ENCODE results near the gene DDX42.
"Not testable (repeated sequence)": the region's sequence is repeated elsewhere in the genome, so short reads cannot be mapped to it uniquely, and the experiment has no call there.

DDX42 gene

DNA sequence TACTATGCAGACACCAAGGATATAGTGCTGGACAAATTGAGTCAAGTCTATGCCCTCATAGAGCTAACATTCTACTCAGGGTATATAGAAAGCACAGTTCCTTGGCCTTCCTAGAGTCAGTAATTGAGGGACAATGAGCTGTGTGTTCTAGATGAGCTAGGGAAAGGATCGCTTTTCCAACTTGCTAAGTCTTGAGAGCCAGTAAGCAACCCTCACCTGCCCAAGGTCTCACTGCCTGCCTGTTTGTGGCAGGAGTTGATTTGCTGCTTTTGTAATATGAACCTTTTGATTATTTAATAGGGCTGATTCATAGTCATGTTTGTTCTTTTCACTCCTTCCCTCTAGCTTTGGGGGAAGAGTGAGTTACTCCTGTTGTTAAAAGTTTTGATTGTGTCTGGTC is 6.5 kb downstream of the DDX42 start:
- Histone ChIP-seq H3K27ac (ENCODE audit: low read length) (no peak overlapping the region), H3K27me3 (ENCODE audit: control insufficient read depth in 1 of 2, insufficient read depth in 2 of 2, low read length in 2 of 2) (no peaks in the 10 kb centered on the region), H3K9ac (ENCODE audit: low read length in 2 of 2) (no peak overlapping the region), H3K36me3 (ENCODE audit: control insufficient read depth in 2 of 2, insufficient read depth in 2 of 2, low read length in 2 of 2) (peaks cover 2 to 10% of the 10 kb centered on the region in 2 donors), H3K4me3 (ENCODE audit: low read length in 2 of 2) (no peak overlapping the region), H3K9me3 (ENCODE audit: control insufficient read depth in 2 of 2, low read length in 2 of 2) (no peaks in the 10 kb centered on the region), H3K4me1 (ENCODE audit: control insufficient read depth, insufficient read depth, low read length) (peaks cover 11% of the 10 kb centered on the region)

DNA sequence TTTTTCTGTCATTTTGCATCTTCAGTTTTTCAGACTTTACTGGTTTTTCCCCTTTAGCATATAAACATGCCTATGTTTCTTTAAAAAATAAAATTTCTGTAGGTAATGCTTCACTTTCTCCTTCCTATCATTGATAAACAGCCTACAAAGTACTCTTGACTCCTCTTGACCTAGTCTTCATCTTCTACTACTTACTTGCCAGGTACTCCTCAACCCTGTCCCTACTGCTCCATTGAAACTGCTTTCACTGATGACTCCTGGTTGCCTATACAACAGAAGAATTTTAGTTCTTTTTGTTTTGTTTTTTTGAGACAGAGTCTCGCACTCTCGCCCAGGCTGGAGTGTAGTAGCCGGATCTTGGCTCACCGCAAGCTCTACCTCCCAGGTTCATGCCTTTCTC is 7.0 kb downstream of the DDX42 start:
- Histone ChIP-seq H3K9me3 (ENCODE audit: control insufficient read depth in 2 of 2, low read length in 2 of 2) (no peaks in the 10 kb centered on the region), H3K9ac (ENCODE audit: low read length in 2 of 2) (no peak overlapping the region), H3K4me1 (ENCODE audit: control insufficient read depth, insufficient read depth, low read length) (peaks cover 6% of the 10 kb centered on the region), H3K27me3 (ENCODE audit: control insufficient read depth in 1 of 2, insufficient read depth in 2 of 2, low read length in 2 of 2) (no peaks in the 10 kb centered on the region), H3K4me3 (ENCODE audit: low read length in 2 of 2) (no peak overlapping the region), H3K27ac (ENCODE audit: low read length) (no peak overlapping the region), H3K36me3 (ENCODE audit: control insufficient read depth in 2 of 2, insufficient read depth in 2 of 2, low read length in 2 of 2) (peaks cover 2 to 10% of the 10 kb centered on the region in 2 donors)

DNA sequence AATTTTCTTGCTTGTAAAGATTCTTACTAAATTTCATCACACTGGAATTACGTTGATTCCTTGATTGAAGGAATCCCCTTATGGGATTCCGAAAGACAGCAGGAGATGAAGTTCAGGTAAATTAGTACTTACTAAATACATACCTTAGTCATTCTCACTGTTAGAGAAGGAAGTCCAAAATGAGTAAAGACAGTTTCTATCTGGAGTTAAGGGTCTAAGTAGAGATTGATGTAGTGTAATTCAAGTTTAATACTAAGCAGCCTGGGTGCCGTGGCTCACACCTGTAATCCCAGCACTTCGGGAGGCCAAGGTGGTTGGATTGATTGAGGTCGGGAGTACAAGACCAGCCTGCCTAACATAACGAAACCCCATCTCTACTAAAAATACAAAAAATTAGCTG is 9.6 kb downstream of the DDX42 start:
- no peak overlapping the region for H3K4me3 ChIP-seq (ENCODE audit: low read length in 2 of 2)
- H3K27ac ChIP-seq (ENCODE audit: low read length), result no peak overlapping the region
- H3K9ac ChIP-seq (ENCODE audit: low read length in 2 of 2), result no peak overlapping the region
- no peaks in the 10 kb centered on the region for H3K4me1 ChIP-seq (ENCODE audit: control insufficient read depth, insufficient read depth, low read length)
- no peaks in the 10 kb centered on the region for H3K27me3 ChIP-seq (ENCODE audit: control insufficient read depth in 1 of 2, insufficient read depth in 2 of 2, low read length in 2 of 2)
- H3K9me3 ChIP-seq (ENCODE audit: control insufficient read depth in 2 of 2, low read length in 2 of 2), result no peaks in the 10 kb centered on the region
- H3K36me3 ChIP-seq (ENCODE audit: control insufficient read depth in 2 of 2, insufficient read depth in 2 of 2, low read length in 2 of 2), result peaks cover 8 to 10% of the 10 kb centered on the region in 2 donors

DNA sequence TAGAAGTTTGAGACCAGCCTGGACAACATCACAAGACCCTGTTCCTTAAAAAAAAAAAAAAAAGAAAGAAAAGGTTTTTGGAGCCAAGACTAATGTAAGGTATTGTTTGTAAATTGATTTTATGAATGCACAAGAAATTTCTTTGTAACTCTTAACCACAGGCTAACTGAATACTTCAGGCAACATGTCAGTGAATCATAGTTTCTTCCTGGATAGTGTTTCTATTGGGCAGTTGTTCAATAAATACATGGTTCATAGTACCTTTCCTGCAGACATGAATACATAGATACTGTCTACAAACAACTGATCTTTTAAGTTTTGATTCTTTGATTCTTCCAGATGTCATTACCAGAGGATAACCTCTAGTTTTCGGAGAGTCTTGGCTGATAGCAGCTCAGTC is 11.6 kb downstream of the DDX42 start:
- no peaks in the 10 kb centered on the region for H3K27me3 ChIP-seq (ENCODE audit: control insufficient read depth in 1 of 2, insufficient read depth in 2 of 2, low read length in 2 of 2)
- H3K9me3 ChIP-seq (ENCODE audit: control insufficient read depth in 2 of 2, low read length in 2 of 2), result no peaks in the 10 kb centered on the region
- no peaks in the 10 kb centered on the region for H3K4me1 ChIP-seq (ENCODE audit: control insufficient read depth, insufficient read depth, low read length)
- peaks cover 15 to 16% of the 10 kb centered on the region in 2 donors for H3K36me3 ChIP-seq (ENCODE audit: control insufficient read depth in 2 of 2, insufficient read depth in 2 of 2, low read length in 2 of 2)
- H3K9ac ChIP-seq (ENCODE audit: low read length in 2 of 2), result no peak overlapping the region
- H3K27ac ChIP-seq (ENCODE audit: low read length), result no peak overlapping the region
- no peak overlapping the region for H3K4me3 ChIP-seq (ENCODE audit: low read length in 2 of 2)

DNA sequence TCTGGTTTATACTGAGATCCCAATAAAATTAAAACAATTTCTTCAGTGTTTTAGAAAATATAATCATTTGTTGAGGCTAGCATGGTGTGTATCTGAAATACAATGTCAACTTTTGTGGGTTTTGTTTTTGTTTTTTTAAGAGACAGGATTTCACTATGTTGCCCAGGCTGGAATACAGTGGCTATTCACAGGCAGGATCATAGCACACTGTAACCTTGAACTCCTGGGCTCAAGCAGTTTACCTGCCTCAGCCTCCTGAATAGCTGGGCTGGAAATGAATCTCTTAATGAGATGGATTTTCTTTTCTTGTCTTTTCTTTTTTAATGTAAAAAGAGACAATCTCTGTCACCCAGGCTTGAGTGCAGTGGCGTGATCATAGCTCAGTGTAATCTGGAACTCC is 12.1 kb downstream of the DDX42 start:
- H3K9ac ChIP-seq (ENCODE audit: low read length in 2 of 2), result no peak overlapping the region
- no peaks in the 10 kb centered on the region for H3K4me1 ChIP-seq (ENCODE audit: control insufficient read depth, insufficient read depth, low read length)
- peaks cover 15% of the 10 kb centered on the region in 2 donors for H3K36me3 ChIP-seq (ENCODE audit: control insufficient read depth in 2 of 2, insufficient read depth in 2 of 2, low read length in 2 of 2)
- no peaks in the 10 kb centered on the region for H3K9me3 ChIP-seq (ENCODE audit: control insufficient read depth in 2 of 2, low read length in 2 of 2)
- no peaks in the 10 kb centered on the region for H3K27me3 ChIP-seq (ENCODE audit: control insufficient read depth in 1 of 2, insufficient read depth in 2 of 2, low read length in 2 of 2)
- no peak overlapping the region for H3K4me3 ChIP-seq (ENCODE audit: low read length in 2 of 2)
- no peak overlapping the region for H3K27ac ChIP-seq (ENCODE audit: low read length)

DNA sequence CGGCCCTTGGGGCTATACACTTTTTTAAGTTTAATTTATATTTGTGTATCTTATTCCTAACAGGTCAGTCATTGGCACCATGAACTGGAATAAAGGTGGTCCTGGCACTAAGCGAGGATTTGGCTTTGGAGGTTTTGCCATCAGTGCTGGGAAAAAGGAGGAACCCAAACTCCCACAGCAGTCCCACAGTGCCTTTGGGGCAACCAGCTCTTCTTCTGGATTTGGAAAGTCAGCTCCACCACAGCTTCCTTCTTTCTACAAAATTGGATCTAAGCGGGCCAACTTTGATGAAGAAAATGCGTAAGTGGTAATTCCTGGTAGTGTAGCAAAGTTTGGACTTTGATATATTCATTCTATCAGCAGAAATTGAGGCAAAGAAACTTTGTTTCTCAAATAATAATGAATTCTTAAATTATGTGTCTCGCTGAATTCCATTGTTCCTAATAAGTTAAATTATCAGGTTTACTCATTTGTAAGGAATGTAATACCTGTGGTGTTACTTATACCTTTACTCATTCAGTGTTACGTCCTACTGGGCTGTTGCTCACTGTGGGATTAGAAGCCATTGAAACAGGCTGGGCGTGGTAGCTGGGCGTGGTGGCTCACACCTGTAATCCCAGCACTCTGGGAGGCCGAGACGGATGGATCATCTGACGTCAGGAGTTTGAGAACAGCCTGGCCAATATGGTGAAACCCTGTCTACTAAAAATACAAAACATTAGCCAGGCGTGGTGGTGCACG is 13.2 kb downstream of the DDX42 start:
- Histone ChIP-seq H3K4me3 (ENCODE audit: low read length in 2 of 2) (no peak overlapping the region), H3K9me3 (ENCODE audit: control insufficient read depth in 2 of 2, low read length in 2 of 2) (no peaks in the 10 kb centered on the region), H3K27ac (ENCODE audit: low read length) (no peak overlapping the region), H3K9ac (ENCODE audit: low read length in 2 of 2) (no peak overlapping the region), H3K36me3 (ENCODE audit: control insufficient read depth in 2 of 2, insufficient read depth in 2 of 2, low read length in 2 of 2) (peaks cover 15% of the 10 kb centered on the region in 2 donors), H3K27me3 (ENCODE audit: control insufficient read depth in 1 of 2, insufficient read depth in 2 of 2, low read length in 2 of 2) (no peaks in the 10 kb centered on the region), H3K4me1 (ENCODE audit: control insufficient read depth, insufficient read depth, low read length) (no peaks in the 10 kb centered on the region)

DNA sequence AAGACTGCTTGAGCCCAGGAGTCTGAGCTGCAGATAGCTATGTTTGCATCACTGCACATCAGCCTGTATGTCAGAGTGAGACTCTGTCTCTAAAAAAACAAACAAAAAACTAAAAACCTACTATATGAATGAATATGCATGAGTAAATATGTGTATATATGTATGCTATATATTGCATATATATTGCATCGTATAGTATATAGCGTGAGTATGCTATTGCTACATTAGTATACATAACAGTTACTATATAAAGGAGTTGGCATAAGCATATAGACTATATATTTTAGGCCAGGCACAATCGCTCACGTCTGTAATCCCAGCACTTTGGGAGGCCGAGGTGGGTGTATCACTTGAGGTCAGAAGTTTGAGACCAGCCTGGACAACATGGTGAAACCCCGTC is 16.1 kb downstream of the DDX42 start:
- H3K4me1 ChIP-seq (ENCODE audit: control insufficient read depth, insufficient read depth, low read length), result no peaks in the 10 kb centered on the region
- no peak overlapping the region for H3K27ac ChIP-seq (ENCODE audit: low read length)
- no peak overlapping the region for H3K9ac ChIP-seq (ENCODE audit: low read length in 2 of 2)
- peaks cover 26 to 33% of the 10 kb centered on the region in 2 donors for H3K36me3 ChIP-seq (ENCODE audit: control insufficient read depth in 2 of 2, insufficient read depth in 2 of 2, low read length in 2 of 2)
- no peak overlapping the region for H3K4me3 ChIP-seq (ENCODE audit: low read length in 2 of 2)
- no peaks in the 10 kb centered on the region for H3K27me3 ChIP-seq (ENCODE audit: control insufficient read depth in 1 of 2, insufficient read depth in 2 of 2, low read length in 2 of 2)
- H3K9me3 ChIP-seq (ENCODE audit: control insufficient read depth in 2 of 2, low read length in 2 of 2), result no peaks in the 10 kb centered on the region

DNA sequence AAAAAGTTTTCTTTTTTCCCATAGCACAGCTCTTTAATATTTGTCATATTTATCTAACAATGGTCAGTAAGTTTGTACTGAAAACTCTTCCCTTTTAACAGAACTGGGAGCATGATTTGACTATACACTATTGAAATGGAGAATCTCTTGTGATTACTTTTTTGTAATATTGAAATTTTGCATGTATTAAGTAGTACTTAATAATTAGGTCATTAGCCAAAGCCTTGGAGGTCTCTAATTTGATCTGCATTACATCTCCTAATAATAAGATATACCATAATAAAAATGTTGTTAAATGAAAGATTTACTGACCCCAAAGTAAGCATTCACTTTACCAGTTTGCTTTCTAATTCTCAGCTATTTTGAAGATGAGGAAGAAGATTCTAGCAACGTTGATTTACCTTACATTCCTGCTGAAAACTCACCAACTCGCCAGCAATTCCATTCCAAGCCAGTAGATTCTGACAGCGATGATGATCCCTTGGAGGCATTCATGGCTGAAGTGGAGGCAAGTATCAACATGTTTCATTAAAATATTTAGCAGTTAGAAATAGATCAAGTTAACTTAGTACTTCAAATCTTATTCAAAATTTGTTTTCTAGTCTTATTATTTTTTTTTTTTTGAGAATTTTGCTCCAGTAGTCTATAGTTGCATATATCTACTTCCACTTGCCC is 18.2 kb downstream of the DDX42 start:
- H3K27me3 ChIP-seq (ENCODE audit: control insufficient read depth in 1 of 2, insufficient read depth in 2 of 2, low read length in 2 of 2), result no peaks in the 10 kb centered on the region
- no peak overlapping the region for H3K4me3 ChIP-seq (ENCODE audit: low read length in 2 of 2)
- no peaks in the 10 kb centered on the region for H3K4me1 ChIP-seq (ENCODE audit: control insufficient read depth, insufficient read depth, low read length)
- peaks cover 37 to 42% of the 10 kb centered on the region in 2 donors for H3K36me3 ChIP-seq (ENCODE audit: control insufficient read depth in 2 of 2, insufficient read depth in 2 of 2, low read length in 2 of 2)
- H3K9ac ChIP-seq (ENCODE audit: low read length in 2 of 2), result no peak overlapping the region
- H3K27ac ChIP-seq (ENCODE audit: low read length), result no peak overlapping the region
- H3K9me3 ChIP-seq (ENCODE audit: control insufficient read depth in 2 of 2, low read length in 2 of 2), result no peaks in the 10 kb centered on the region

DNA sequence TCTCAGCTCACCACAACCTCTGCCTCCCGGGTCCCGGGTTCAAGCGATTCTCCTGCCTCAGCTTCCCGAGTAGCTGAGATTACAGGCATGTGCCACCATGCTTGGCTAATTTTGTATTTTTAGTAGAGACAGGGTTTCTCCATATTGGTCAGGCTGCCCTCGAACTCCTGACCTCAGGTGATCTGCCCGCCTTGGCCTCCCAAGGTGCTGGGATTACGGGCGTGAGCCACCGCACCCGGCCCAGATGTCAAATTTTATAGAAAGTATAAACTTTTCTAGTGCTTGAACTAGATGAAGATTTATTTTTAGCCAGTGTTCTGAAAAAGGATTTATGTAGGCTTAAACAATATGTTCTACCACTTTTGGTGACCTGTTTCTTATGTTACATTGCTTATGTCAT is 22.4 kb downstream of the DDX42 start:
- H3K27me3 ChIP-seq (ENCODE audit: control insufficient read depth in 1 of 2, insufficient read depth in 2 of 2, low read length in 2 of 2); H3K27ac ChIP-seq (ENCODE audit: low read length); H3K9ac ChIP-seq (ENCODE audit: low read length in 2 of 2); H3K9me3 ChIP-seq (ENCODE audit: control insufficient read depth in 2 of 2, low read length in 2 of 2); H3K4me3 ChIP-seq (ENCODE audit: low read length in 2 of 2); H3K4me1 ChIP-seq (ENCODE audit: control insufficient read depth, insufficient read depth, low read length): not testable (repeated sequence)
- H3K36me3 ChIP-seq (ENCODE audit: control insufficient read depth in 2 of 2, insufficient read depth in 2 of 2, low read length in 2 of 2), result peaks cover 53 to 66% of the 10 kb centered on the region in 2 donors

DNA sequence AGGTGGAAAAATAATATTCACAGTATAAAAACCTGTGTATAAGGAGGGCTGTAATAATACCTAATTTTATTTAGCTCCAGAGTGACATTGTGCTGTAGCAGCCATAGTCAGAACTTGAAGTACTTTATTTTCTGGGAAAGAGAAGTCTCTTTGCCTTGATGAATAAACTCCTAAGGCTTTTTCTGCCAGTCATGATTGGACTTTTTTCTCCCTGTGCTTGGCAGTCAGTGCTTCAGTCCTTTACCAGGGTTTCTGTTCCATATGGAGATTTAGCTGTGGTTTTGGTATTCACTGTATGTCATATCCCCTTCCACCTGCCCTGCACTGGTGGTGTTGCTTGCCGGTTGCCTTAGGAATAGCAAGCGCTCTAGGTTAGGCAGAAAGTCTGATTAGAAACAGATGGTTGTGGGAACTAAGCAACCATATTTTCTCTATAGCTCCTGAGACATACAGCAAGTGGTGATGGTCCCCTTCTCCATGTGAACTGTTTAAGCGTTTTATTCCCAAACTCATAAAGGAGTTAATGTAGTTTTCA is 24.7 kb downstream of the DDX42 start:
- Histone ChIP-seq H3K27ac (ENCODE audit: low read length) (no peak overlapping the region), H3K9me3 (ENCODE audit: control insufficient read depth in 2 of 2, low read length in 2 of 2) (no peaks in the 10 kb centered on the region), H3K4me1 (ENCODE audit: control insufficient read depth, insufficient read depth, low read length) (no peaks in the 10 kb centered on the region), H3K27me3 (ENCODE audit: control insufficient read depth in 1 of 2, insufficient read depth in 2 of 2, low read length in 2 of 2) (no peaks in the 10 kb centered on the region), H3K9ac (ENCODE audit: low read length in 2 of 2) (no peak overlapping the region), H3K4me3 (ENCODE audit: low read length in 2 of 2) (no peak overlapping the region), H3K36me3 (ENCODE audit: control insufficient read depth in 2 of 2, insufficient read depth in 2 of 2, low read length in 2 of 2) (peaks cover 54 to 76% of the 10 kb centered on the region in 2 donors)

DNA sequence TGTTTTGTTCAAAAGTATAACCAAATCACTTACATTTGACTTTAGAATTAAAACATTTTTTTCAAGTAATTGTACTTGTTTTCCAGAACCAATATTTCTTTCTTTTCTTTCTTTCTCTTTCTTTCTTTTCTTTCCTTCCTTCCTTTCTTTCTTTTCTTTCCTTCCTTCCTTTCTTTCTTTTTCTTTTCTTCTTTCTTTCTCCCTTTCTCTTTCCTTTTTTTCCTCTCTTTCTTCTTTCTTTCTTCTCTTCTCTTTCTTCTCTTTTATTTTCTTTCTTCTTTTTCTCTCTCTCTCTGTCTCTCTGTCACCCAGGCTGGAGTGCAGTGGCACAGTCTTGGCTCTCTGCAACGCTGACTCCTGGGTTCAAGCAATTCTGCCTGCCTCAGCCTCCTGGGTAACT is 26.8 kb downstream of the DDX42 start:
- Histone ChIP-seq H3K27ac (ENCODE audit: low read length) (no peak overlapping the region), H3K9ac (ENCODE audit: low read length in 2 of 2) (no peak overlapping the region), H3K36me3 (ENCODE audit: control insufficient read depth in 2 of 2, insufficient read depth in 2 of 2, low read length in 2 of 2) (peaks cover 46 to 65% of the 10 kb centered on the region in 2 donors), H3K4me3 (ENCODE audit: low read length in 2 of 2) (no peak overlapping the region), H3K4me1 (ENCODE audit: control insufficient read depth, insufficient read depth, low read length) (no peaks in the 10 kb centered on the region), H3K27me3 (ENCODE audit: control insufficient read depth in 1 of 2, insufficient read depth in 2 of 2, low read length in 2 of 2) (no peaks in the 10 kb centered on the region), H3K9me3 (ENCODE audit: control insufficient read depth in 2 of 2, low read length in 2 of 2) (no peaks in the 10 kb centered on the region)

Measured in stomach smooth muscle (tissue), 2 donors.